NCI-H2029 (cell line): ENCODE data around the gene B3GAT2.
"Not testable (repeated sequence)": the region's sequence is repeated elsewhere in the genome, so short reads cannot be mapped to it uniquely, and the experiment has no call there.

Source experiments
- DNase-seq: peaks from one replicate; lab custom pipeline; 2025; lab: John Stamatoyannopoulos, UW

The B3GAT2 gene, protein sequence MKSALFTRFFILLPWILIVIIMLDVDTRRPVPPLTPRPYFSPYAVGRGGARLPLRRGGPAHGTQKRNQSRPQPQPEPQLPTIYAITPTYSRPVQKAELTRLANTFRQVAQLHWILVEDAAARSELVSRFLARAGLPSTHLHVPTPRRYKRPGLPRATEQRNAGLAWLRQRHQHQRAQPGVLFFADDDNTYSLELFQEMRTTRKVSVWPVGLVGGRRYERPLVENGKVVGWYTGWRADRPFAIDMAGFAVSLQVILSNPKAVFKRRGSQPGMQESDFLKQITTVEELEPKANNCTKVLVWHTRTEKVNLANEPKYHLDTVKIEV

DNA sequence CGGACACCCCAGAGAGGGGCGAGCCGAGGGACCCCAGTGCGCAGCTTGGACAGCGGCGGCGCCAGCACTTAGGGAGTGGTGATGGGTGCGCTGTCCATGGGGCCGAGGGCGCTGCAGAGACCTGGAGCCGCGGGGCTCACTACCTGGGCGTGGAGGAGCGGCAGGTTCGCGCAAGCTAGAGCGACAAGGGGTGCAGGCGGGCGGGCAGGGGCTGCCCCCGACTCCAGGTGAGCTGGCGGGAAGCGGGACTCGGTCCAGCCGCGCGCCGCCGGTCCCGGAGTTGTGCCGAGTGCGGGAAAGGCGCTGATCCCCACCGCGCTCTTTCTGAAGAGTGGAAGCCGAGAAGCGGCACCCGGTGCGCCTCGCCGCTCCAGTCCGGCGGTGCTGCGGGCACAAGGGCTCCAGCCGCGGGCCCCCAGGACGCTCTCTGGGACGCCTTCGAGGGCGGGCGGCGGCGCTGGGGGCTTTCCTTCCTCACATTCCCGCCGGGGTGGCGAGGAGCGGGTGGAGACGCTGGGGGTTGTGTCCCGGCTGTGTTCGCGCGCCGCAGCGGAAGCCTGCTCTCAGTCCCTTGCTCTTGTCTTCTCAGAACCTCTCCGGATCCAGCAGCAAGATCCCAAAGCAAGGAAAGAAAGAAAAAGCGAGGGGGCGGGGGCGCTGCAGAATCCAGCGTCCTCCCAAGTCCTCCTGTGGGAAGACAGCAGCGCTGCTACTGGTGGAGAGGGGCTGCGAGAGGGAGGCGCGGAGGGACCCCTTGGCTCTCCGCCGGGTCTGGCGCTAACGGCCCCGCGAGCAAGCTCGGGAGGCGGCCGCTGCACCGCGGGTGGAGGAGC lies at the start of gene B3GAT2:
B3GAT2 (minus strand) TSS at position 610 of the 833 bp plus-strand sequence. CDS start 631 bp downstream, outside the sequence.
- DNase-seq: no peak

DNA sequence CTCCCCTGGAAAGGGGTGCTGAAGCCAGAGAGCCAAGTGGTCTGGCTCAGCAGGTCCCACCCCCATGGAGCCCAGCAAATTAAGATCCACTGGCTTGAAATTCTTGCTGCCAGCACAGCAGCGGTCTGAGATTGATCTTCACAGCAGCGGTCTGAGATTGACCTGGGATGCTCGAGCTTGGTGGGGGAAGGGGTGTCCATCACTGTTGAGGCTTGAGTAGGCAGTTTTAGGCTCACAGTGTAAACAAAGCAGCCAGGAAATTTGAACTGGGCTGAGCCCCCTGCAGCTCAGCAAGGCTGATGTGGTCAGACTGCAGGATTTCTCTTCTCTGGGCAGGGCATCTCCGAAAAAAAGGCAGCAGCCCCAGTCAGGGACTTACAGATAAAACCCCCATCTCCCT lies 41.3 kb upstream of the B3GAT2 start:
- DNase-seq: no peak

DNA sequence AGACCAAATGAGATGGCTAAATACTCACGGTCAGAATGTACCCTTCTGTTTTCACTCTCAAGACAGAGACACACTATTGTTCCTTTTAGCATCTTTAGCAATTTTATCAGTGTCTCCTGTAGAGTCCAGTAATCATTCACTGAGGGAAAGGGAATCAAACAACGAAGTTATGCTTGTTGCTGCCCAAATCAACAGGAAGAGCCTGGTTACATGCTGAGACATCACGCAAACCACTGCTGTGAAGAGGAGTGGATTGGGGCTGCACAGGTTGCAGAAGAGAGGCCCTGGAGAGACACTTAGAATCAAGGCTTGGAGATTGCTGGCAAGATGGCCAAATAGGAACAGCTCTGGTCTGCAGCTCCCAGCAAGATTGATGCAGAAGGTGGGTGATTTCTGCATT lies 40.5 kb upstream of the B3GAT2 start:
- no peak for DNase-seq

DNA sequence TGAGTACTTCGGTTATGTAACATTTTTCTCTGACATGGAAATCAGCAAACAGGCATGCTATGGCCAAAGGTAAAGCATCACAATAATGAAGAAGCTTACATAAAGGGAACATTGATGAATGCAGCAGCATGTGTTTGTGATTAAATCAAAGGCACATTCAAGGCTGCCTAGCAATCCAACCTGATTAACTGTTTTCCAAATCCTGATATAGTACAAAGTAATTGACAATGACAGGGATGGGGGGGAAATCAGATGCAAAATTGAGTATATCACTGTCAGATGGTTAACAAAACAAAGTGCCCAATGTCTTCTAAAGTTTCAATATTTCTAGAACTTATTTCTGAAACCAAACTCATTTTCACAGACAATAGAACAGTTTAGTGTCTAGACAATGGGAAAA lies 39.2 kb upstream of the B3GAT2 start:
- no peak for DNase-seq

DNA sequence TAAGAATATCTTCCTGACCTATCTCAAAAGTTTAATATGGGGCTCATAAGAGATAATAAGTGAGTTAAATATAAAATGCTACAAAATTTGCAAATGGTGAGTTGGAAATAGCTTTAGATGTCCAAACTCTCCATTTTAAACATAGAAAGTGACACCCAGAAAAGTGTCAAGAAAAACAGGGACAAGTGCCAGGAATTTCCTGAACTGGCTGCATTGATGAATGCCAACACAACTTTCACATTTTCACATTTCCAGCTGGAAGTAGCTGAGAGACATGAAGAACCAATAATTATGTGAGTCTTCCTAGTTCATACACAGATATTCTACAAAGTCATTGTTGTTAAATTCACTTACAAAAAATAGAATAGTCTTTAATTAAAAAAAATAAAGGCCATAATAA lies 38.6 kb upstream of the B3GAT2 start:
- no peak for DNase-seq

DNA sequence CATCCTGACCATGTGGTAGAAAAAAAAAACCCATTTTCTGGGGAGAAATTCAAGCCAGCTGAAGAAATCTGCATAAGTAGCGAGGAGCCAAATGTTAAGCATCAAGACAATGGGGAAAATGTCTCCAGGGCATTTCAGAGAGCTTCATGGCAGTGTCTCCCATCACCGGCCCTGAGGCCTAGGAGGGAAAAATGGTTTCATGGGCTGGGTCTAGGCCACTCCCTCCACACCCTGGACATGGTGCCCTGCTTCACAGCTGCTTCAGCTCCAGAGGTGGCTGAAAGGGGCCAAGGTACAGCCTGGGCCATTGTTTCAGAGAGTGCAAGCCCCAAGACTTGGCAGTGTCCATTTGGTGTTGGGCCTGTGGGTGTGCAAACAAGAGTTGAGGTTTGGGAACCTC lies 34.4 kb upstream of the B3GAT2 start:
- DNase-seq: no peak

DNA sequence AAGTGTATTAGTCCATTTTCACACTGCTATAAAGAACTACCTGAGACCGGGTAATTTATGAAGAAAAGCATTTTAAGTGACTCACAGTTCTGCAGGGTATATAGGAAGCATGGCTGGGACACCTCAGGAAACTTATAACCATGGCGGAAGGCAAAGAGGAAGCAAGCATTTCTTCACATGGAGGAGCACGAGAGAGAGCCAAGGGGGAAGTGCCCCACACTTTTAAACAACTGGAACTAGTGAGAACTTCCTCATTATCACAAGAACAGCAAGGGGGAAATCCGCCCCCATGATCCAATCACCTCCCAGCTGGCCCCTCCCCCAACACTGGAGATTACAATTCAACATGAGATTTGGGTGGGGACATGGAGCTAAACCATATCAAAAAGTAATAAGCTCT lies 28.3 kb upstream of the B3GAT2 start:
- no peak for DNase-seq

DNA sequence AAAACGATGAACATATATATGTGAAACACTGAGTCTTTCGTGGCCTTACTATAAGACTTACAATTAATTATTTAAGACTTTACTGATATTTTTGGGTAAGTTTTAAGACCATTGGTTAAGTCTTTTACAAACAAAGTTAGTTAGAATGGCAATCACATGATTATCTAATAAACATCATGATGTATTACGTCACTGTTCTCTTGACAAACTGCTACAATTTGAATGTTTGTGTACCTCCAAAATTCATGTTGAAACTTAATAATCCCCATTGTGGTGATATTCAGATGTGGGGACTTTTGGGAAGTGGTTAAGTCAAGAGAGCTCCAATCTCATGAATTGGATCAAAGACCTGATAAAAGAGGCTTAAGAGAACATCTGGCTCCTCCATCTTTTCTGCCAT lies 25.9 kb upstream of the B3GAT2 start:
- DNase-seq: no peak

DNA sequence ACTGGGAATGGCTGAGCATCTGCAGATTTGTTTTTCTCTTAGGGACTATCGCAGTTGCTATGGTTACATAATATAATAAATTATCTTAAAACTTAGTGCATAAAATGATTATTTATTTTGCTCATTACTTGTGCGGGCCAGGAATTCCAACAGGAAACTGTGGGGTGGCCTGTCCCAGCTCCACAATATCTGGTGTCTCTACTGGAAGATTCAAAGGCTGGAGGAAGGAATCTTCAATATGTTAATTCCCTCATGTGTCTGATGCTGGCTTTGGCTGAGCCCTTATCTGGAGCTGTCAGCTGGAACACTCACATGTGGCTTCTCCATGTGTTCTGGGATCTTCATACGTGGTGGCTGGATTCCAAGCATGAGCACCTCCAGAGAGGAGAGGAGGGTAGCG lies 23.9 kb upstream of the B3GAT2 start:
- DNase-seq: no peak

DNA sequence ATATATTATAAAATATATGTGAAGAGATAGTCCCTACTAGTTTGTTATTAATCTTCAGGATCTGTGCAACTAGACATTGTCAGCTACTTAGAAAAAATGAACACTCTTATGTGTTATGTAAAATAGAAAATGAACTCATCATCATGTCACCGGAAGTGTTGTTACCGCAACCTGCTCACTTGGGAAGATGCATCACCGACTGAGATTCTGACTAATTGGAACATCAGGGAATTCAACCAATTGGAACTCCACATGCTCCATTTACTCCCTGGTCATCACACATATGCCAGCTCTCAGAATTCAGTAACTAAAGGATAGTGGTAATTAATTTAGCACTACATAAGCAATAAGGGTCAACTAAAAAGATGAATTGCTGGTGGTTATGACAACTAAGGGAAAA lies 16.7 kb upstream of the B3GAT2 start:
- DNase-seq: no peak

DNA sequence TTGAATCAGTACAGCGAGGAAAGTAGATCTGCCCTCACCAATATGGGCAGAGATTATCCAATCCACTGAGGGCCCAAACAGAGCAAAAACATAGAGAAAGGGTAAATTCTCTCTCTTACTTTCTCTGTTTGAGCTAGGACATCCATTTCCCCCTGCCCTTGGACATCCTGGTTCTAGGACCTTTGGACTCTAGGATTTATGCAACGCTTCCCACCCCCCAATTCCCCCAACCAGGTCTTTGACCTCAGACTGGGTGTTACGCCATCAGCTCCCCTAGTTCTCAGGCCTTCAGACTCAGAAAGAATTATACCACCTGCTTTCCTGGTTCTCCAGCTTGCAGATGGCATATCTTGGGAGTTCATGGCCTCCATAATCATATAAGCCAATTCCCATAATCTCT lies 10.2 kb upstream of the B3GAT2 start:
- DNase-seq: no peak

DNA sequence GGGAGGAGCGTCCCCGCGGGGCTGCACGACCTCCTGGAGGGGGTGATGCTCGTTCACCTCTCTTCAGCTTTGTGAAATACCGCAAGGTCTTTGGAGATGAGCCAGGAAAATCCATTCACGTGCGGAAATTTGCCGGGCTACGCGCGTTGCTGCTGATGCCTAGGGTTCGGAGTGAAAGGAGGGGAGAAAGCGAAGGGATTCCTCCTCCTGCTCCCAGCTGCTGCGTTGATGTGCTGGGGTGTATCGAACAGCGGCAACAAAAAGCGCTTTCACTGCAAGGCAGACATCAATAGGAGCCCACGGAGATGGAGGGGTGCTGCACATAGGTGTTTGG lies 391 bp upstream of the B3GAT2 start:
- no peak for DNase-seq

DNA sequence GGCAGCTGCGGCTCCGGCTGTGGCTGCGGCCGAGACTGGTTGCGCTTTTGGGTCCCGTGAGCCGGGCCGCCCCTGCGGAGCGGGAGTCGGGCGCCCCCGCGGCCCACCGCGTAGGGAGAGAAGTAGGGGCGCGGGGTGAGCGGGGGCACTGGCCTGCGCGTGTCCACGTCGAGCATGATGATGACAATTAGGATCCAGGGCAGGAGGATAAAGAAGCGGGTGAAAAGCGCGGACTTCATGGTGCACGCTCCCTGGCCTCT lies 739 bp downstream of the B3GAT2 start:
- no peak for DNase-seq

DNA sequence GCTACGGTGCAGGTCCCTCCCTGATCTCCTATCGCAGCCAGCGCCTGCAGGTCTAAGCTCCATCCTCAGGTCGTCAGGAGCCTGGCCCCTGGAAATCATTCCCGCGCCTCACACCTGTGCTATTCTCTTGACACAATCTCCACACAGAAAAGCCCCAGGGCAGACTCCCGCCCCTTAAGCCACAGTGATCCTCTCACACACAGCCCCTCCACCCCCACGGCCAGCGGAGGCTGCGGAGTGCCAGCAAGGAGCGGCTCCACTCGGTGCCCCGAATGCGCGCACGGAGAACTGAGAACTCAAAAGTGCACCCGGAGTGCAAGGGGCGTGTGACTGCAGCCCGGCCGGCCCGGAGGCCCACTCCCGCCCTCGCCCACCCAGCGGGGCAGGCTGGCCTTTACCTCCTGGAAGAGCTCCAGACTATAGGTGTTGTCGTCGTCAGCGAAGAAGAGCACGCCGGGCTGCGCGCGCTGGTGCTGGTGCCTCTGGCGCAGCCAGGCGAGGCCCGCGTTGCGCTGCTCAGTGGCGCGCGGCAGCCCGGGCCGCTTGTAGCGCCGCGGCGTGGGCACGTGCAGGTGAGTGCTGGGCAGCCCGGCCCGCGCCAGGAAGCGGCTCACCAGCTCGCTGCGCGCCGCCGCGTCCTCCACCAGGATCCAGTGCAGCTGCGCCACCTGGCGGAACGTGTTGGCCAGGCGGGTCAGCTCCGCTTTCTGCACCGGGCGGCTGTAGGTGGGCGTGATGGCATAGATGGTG lies 1.2 kb downstream of the B3GAT2 start:
- DNase-seq: peak; percentile 73

DNA sequence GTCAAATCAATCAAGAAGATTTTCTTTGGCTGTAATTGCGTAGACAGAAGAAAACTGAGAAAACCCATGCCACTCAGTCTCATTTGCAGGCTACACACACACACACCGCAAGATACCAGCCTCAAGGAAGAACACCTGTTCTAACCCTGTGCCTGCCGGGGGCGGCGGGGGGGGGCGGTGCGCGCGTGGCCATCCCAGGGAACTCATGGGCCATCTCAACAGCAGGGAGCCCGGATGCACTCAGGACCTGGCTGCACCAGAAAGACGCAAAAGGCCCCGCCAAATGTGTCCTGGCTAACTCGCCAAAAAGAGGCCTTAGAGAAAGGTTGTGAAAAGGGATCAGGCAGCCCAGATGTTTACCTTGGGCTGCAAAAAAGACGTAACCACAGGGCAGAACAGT lies 2.1 kb downstream of the B3GAT2 start:
- DNase-seq: no peak

DNA sequence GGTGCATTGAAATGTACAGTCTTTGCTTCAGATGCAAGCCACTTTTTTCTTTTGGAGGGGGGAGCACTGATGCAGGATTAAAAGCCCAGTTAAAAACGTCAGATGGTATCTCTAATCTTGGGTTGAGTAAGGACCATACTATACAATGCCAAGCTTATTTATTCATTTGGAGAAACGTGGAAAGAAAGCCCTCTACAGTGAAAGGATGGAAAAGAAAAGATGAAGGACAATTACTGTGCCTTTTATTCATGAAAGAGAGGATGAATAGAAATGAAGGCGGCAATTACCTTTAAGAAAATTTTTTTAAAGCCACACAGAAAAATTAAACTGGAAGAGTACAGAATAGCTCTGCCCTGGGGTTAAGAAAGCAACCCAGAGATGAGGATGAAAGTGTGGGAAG lies 2.7 kb downstream of the B3GAT2 start:
- no peak for DNase-seq

DNA sequence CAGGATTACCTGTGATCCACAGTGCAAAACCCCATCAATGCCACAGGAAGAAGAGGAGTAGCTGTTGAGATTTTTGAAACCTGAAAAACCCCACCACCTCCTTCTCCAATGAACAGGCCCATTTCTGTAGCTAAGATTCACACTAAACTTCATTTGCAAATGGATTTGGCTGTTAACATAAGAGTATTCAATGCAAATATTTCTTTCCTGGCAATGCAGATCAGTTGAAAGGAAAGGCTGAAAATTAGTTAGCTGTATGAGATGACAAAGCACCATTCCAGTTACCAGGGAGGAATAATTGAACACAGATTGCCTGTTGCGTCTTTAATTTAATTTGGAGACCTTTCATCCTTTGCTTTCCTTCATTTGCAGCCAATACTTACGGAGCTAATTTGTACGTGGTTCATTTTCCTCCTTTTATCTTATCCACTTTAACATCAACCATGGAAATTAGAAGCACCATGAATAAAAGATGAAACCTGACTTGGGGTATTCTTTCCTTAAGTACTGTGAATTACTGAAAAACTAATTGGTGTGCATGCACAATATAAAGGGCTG lies 4.2 kb downstream of the B3GAT2 start:
- no peak for DNase-seq

DNA sequence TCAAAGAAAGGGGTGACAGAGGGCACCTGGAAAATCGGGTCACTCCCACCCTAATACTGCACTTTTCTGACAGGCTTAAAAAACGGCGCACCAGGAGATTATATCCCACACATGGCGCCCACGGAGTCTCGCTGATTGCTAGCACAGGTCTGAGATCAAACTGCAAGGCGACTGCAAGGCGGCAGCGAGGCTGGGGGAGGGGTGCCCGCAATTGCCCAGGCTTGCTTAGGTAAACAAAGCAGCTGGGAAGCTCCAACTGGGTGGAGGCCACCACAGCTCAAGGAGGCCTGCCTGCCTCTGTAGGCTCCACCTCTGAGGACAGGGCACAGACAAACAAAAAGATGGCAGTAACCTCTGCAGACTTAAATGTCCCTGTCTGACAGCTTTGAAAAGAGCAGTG lies 12.5 kb downstream of the B3GAT2 start:
- not testable (repeated sequence) for DNase-seq

DNA sequence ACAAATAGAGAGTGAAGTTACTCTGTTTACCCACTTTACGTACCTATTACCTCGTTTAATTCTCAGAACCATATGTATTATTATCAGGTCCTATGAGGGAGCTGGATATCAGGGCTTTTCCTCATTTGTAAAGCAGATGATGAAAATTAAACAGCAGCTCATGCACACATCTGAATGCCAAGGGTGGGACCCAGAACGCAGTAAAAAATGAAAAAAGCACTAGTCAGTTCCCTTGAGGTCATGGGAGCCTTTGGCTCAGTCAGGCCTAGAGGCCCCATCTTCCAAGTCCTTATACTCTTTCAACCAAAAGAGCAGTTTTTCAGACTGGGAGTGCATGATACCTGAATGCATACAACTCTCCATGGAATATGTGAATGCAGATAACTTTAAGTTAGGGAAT lies 23.0 kb downstream of the B3GAT2 start:
- DNase-seq: no peak

DNA sequence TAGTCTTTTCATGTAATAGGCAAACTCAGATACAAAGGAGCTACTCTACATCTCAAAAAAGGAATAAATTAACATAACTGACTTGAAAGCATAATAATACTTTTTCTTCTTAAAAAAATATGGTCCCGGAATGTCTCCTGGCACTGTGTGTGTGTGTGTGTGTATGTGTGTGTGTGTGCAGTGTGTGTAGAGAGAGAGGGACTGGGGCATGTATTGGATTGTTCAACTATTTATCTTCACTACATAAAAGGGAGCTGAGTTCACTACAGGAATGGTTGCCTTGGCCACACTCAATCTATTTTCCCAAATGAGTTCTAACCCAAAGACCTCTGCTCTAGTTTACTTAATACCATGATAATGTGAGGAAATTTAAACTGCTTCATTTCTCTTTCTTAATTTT lies 51.1 kb downstream of the B3GAT2 start:
- no peak for DNase-seq

DNA sequence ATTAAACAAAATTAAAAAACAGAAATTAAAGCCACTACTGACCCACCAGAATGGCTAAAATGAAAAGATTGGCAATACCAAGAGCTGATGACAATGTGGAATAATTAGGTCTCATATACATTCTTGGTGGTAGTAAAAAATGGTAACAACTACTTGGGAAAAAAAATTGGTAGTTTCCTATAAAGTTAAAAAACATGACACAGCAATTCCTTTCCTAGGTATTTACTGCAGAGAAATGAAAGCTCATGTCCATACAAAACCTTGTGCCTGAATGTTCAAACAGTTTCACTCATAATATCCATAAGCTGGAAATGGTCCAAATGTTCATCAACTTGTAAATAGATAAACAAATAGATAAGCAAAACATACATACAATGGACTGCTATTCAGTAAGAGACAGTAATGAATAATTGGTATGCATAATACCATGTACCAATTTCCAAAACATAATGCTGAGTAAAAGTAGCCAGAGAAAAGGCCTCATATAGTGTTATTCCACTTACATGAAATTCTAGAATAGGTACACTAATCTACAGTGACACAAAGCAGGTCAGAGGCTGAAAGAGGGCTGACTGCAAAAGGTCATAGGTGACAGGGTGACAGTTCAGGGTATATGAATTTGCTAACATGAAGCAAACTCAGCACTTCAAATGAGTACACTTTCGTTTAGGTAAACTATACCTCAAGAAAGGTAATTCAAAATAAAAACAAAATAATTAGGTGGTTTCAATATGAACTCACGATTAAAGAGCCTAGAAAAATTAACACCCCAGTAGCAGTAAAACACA lies 53.0 kb downstream of the B3GAT2 start:
- DNase-seq: no peak

DNA sequence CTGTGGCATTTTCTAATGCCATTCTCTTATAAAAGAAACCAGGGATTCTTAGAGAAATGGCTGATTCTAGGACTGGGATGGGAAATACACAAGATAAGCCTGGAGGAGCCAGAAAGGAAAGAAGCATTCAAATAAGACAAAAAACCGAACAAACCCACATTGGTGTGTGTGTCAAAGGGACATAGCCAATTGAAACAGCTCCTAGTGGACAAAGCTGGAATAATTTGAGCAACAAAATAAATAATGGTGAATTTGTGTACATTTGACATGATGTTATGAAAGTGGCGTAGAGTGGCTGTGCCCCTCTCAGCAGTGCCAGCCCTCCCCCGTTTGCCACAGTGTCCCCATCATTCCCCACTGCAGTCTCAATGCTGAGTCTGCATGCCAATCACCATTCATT lies 55.5 kb downstream of the B3GAT2 start:
- DNase-seq: no peak
